B cell (primary cell): Measurements from ENCODE around the gene PDXK. TPM values are rescaled to one million over a fixed set of nuclear protein-coding genes. Genes with fewer than 3 reads are reported as not detected.

Experiments used
- ATAC-seq: fragments of 200-7000 bp; cut with Tn5 transposase; one replicate; pipeline ENCODE4 v1.10.0; 2021; ENCODE audit warnings: low read depth, mild to moderate bottlenecking, moderate number of reproducible peaks, moderate library complexity
- CTCF ChIA-PET: fragments of 350-600 bp; sonication (Branson Sonifier 250); formaldehyde crosslinking; loops from one replicate; lab custom pipeline; 2021; ENCODE audit warnings: antibody characterized with exemption, inconsistent platforms; lab: Charles Lee
- POLR2A ChIA-PET: fragments of 350-600 bp; sonication (Branson Sonifier 250); formaldehyde crosslinking; loops from one replicate; lab custom pipeline; 2021; ENCODE audit warnings: antibody characterized with exemption; lab: Charles Lee
- DNase-seq: peaks from one replicate; pipeline ENCODE4 v3.0.0; 2013
- H2AFZ ChIP-seq: 2 replicates; pipeline ENCODE4 v1.6.1; 2012; ENCODE audit warnings: mild to moderate bottlenecking, low read depth, low read length; ENCODE audit not compliant: insufficient read depth, poor library complexity, severe bottlenecking
- H3K27ac ChIP-seq, 2 donors: 1 replicate in 1 of 2; 2 replicates in 1 of 2; pipeline ENCODE4 v1.5.1; 2012 to 2013; ENCODE audit warnings: low read length in 2 of 2, mild to moderate bottlenecking in 2 of 2, moderate library complexity in 1 of 2
- H3K27me3 ChIP-seq, 4 experiments: fragments of 200-600 bp in 1 of 4; sonication (generic) in 1 of 4; replicated peaks in 1 of 4; 1 replicate in 2 of 4; 2 replicates in 2 of 4; pipeline versions ENCODE4 v1.6.1 to v1.7.0; 2013 to 2016; ENCODE audit warnings: low read length in 3 of 4, mild to moderate bottlenecking in 2 of 4, mixed read lengths in 1 of 4, moderate library complexity in 1 of 4; ENCODE audit not compliant: insufficient read depth in 4 of 4, control insufficient read depth in 3 of 4; ENCODE audit errors: control extremely low read depth in 1 of 4
- H3K36me3 ChIP-seq, 2 experiments: replicated peaks in 1 of 2; 1 replicate in 1 of 2; 2 replicates in 1 of 2; pipeline versions ENCODE4 v1.6.1 to v1.7.1; 2013; ENCODE audit warnings: low read length in 1 of 2; ENCODE audit not compliant: insufficient read depth in 2 of 2, control insufficient read depth in 1 of 2; ENCODE audit errors: control extremely low read depth in 1 of 2, extremely low read depth in 1 of 2
- H3K4me1 ChIP-seq, 2 donors: fragments of 200-600 bp in 1 of 2; sonication (generic) in 1 of 2; 1 replicate in 1 of 2; 2 replicates in 1 of 2; pipeline versions ENCODE4 v1.5.1 to v1.6.1; 2013 to 2017; ENCODE audit warnings: low read length in 2 of 2; ENCODE audit not compliant: control insufficient read depth in 2 of 2, insufficient read depth in 2 of 2
- H3K4me2 ChIP-seq: replicated peaks from 2 replicates; pipeline ENCODE3; 2012; ENCODE audit warnings: mild to moderate bottlenecking, low read depth, low read length; ENCODE audit not compliant: poor library complexity, severe bottlenecking
- H3K4me3 ChIP-seq, 5 experiments: fragments of 200-600 bp in 1 of 5; sonication (generic) in 1 of 5; 1 replicate in 3 of 5; 2 replicates in 2 of 5; pipeline versions ENCODE4 v1.5.1 to v1.7.0; 2011 to 2016; ENCODE audit warnings: low read length in 4 of 5, mild to moderate bottlenecking in 4 of 5, low read depth in 2 of 5, control low read depth in 1 of 5, moderate library complexity in 1 of 5; ENCODE audit not compliant: insufficient read depth in 1 of 5; ENCODE audit errors: control extremely low read depth in 1 of 5, extremely low read depth in 1 of 5
- H3K79me2 ChIP-seq: fragments of 200-600 bp; sonication (generic); one replicate; pipeline ENCODE4 v1.6.0; 2016; ENCODE audit warnings: low read length; ENCODE audit not compliant: control insufficient read depth, insufficient read depth
- H3K9ac ChIP-seq: fragments of 200-600 bp; sonication (generic); 2 replicates; pipeline ENCODE4 v1.6.1; 2017; ENCODE audit warnings: mild to moderate bottlenecking, low read length, moderate library complexity
- H3K9me3 ChIP-seq, 3 donors: one replicate each; pipeline versions ENCODE4 v1.6.1 to v1.7.1; 2013; ENCODE audit warnings: low read length in 2 of 3; ENCODE audit not compliant: control insufficient read depth in 2 of 3, insufficient read depth in 1 of 3; ENCODE audit errors: control extremely low read depth in 1 of 3
- H4K20me1 ChIP-seq: 2 replicates; pipeline ENCODE4 v1.6.0; 2012; ENCODE audit warnings: mild to moderate bottlenecking, low read length; ENCODE audit not compliant: insufficient read depth, control insufficient read depth, poor library complexity, severe bottlenecking
- H3K27ac Mint-ChIP-seq: one replicate; pipeline ENCODE4 v1.8.0; 2021; ENCODE audit warnings: mixed read lengths
- H3K27me3 Mint-ChIP-seq: one replicate; pipeline ENCODE4 v1.8.0; 2021; ENCODE audit warnings: mixed read lengths
- H3K4me1 Mint-ChIP-seq: one replicate; pipeline ENCODE4 v1.8.0; 2021; ENCODE audit warnings: mixed read lengths
- H3K4me3 Mint-ChIP-seq: one replicate; pipeline ENCODE4 v1.8.0; 2021; ENCODE audit warnings: mixed read lengths
- H3K9me3 Mint-ChIP-seq: one replicate; pipeline ENCODE4 v1.8.0; 2022; ENCODE audit warnings: mixed read lengths; ENCODE audit not compliant: insufficient read depth
- CTCF ChIP-seq: fragments of 200-600 bp; IDR thresholded peaks from one replicate; pipeline ENCODE4 v1.8.0; 2022; ENCODE audit warnings: antibody characterized with exemption, mild to moderate bottlenecking
- EZH2 ChIP-seq: IDR thresholded peaks from 2 replicates; pipeline ENCODE4 v1.6.1; 2012; ENCODE audit warnings: borderline replicate concordance, low read depth, mild to moderate bottlenecking, moderate library complexity, low read length; ENCODE audit not compliant: insufficient read depth, poor library complexity, severe bottlenecking
- WGBS: methylation state at CpG from one replicate; pipeline ENCODE4 v1.1.5; 2013; ENCODE audit warnings: missing lambda C conversion rate; ENCODE audit not compliant: insufficient coverage; 5-methylcytosine and 5-hydroxymethylcytosine counted together
- intact Hi-C: fragments of 100-400 bp; cut with micrococcal nuclease; formaldehyde crosslinking; loops from one replicate; pipeline ENCODE4 v1.10.0; 2022
- polyA plus RNA-seq: library from polyadenylated mRNA; depleted of rRNA; stranded (reverse); fragments of >200 nt; gene quantifications from 2 replicates; pipeline ENCODE4 v1.2.3, GENCODE V29; 2012
- total RNA-seq, 2 donors: library from RNA; stranded (reverse); fragments of 120-200 nt in 1 of 2; gene quantifications; 1 replicate in 1 of 2; 2 replicates in 1 of 2; pipeline versions ENCODE4 v1.2.3 to v1.2.4, GENCODE V29; 2013 to 2022

Gene PDXK
- total and polyA plus RNA-seq, 2 donors (not counting 1 experiment from before 2014, with no cell fraction given), result 31.1 to 102 TPM

GRCh38 chr21:43733060-43733459 is 14.1 kb downstream of the PDXK start:
- Histone ChIP-seq H3K27ac (no peak overlapping the region), H3K79me2 (peaks cover 19% of the 10 kb centered on the region)

GRCh38 chr21:43733529-43734071 is 14.7 kb downstream of the PDXK start:
- Mint-ChIP-seq H3K27me3 (no peaks in the 10 kb centered on the region), H3K27ac (no peak overlapping the region), H3K4me3 (no peak overlapping the region), H3K4me1 (peaks cover 9% of the 10 kb centered on the region), H3K9me3 (no peaks in the 10 kb centered on the region)
- CTCF ChIA-PET, result no interaction called here
- TF ChIP-seq EZH2, result no peak
- intact Hi-C loops, result no loop called here
- Histone ChIP-seq H3K27me3 (no peaks in the 10 kb centered on the region), H3K27ac (no peak overlapping the region), H3K4me2 (no peak overlapping the region), H3K9me3 (peaks cover 0 to 5% (median 0%) of the 10 kb centered on the region in 3 donors), H3K9ac (no peak overlapping the region), H3K36me3 (peaks cover 0 to 3% of the 10 kb centered on the region in 2 experiments), H3K4me1 (peaks cover 4 to 9% of the 10 kb centered on the region in 2 donors), H4K20me1 (peaks cover 67% of the 10 kb centered on the region), H2AFZ (no peak overlapping the region), H3K4me3 (no peak overlapping the region), H3K79me2 (peaks cover 14% of the 10 kb centered on the region)
- ATAC-seq (no peak), DNase-seq (no peak)
- WGBS, result 83% methylated on average over 15 of the region's 15 CpGs
- POLR2A ChIA-PET, result no interaction called here

More at GRCh38 chr21:43733060-43733459, 14.1 kb downstream of the PDXK start:
- Histone ChIP-seq H2AFZ (no peak overlapping the region), H3K9me3 (peaks cover 0 to 5% (median 0%) of the 10 kb centered on the region in 3 donors), H3K9ac (no peak overlapping the region), H4K20me1 (peaks cover 69% of the 10 kb centered on the region), H3K27me3 (no peaks in the 10 kb centered on the region), H3K4me2 (no peak overlapping the region), H3K4me1 (peaks cover 7 to 14% of the 10 kb centered on the region in 2 donors), H3K4me3 (no peak overlapping the region), H3K36me3 (peaks cover 0 to 3% of the 10 kb centered on the region in 2 experiments)
- H3K4me1 Mint-ChIP-seq, result peaks cover 14% of the 10 kb centered on the region
- no CpG with 5 or more reads among the region's 10 CpGs for WGBS
- CTCF ChIA-PET, result no interaction called here
- POLR2A ChIA-PET, result no interaction called here
- no peak overlapping the region for H3K4me3 Mint-ChIP-seq
- ATAC-seq, result no peak
- no peaks in the 10 kb centered on the region for H3K9me3 Mint-ChIP-seq
- DNase-seq, result no peak
- no peaks in the 10 kb centered on the region for H3K27me3 Mint-ChIP-seq
- intact Hi-C loops, result no loop called here
- H3K27ac Mint-ChIP-seq, result no peak overlapping the region
- TF ChIP-seq CTCF (no peak), EZH2 (no peak)
